Germinal center (tissue), 1 donor: ENCODE results near the gene SPACA5B.
"Not testable (repeated sequence)": the region's sequence is repeated elsewhere in the genome, so short reads cannot be mapped to it uniquely, and the experiment has no call there.

Experiments
- DNase-seq: peaks from one replicate; pipeline ENCODE4 v3.0.0; 2012; ENCODE audit warnings: mixed read lengths, low spot score

Gene SPACA5B

GRCh38 chrX:48130326-48130725 is at the start of gene SPACA5B:
SPACA5B (plus strand) TSS chrX:48130626; CDS start chrX:48130688, 62 bp downstream.
- DNase-seq = not testable (repeated sequence)

DNA sequence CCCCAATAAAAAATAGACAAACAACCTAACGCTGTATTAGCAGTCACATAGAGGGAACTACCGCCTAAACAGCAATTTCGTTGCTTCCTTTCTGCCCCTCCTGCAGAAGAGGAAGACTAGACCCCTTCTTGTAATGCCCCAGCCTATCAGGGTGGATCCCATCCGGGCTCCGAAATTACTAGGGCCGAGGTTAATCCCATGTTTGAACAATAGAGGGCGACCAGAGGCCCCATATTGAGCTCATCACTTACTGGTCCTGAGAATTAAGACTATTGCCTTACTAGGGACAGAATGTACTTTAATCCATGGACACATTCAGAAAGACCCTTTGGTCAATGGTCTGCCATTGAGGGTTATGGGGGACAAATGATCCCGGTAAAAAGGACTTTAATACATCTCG is 47.2 kb upstream of the SPACA5B start:
- peak; percentile 70 for DNase-seq

GRCh38 chrX:48083706-48084105 is 46.7 kb upstream of the SPACA5B start:
- no peak for DNase-seq

DNA sequence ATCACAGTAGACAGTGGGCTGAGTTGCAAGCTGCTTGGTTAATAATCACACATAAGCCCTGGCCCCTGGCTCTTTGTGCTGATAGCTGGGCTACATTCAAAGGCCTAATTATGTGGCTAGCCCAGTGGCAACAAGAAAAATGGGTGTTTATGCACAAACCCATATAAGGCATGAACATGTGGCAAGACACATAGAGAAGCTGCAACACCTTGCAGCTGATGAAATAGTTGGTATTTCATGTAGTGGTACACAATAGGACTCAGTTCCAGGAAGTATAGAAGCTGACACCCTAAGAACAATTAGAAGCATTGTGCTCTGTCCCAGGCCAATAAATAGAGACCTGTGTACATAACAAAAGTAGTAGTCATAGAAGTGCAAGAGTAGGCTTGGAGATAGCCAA is 44.3 kb upstream of the SPACA5B start:
- no peak for DNase-seq

DNA sequence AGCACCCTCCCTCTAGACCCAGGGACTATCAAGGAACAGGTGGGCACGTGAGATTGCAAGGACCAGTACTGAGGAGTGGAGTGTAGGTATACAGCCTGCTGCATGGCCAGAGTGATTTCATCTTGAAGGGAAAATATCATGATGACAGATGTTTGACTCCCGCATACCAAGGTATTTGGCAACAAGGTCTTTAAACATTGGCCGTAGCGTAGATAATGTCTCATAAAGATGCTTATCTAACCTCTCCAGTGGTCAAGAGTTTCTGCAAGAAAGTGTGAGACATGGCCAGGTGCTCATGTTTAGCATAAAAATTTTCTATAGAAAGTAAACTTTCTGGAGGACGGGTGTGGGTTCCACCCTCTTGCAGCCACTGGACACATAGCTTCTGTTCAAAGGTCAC is 40.3 kb upstream of the SPACA5B start:
- no peak for DNase-seq

DNA sequence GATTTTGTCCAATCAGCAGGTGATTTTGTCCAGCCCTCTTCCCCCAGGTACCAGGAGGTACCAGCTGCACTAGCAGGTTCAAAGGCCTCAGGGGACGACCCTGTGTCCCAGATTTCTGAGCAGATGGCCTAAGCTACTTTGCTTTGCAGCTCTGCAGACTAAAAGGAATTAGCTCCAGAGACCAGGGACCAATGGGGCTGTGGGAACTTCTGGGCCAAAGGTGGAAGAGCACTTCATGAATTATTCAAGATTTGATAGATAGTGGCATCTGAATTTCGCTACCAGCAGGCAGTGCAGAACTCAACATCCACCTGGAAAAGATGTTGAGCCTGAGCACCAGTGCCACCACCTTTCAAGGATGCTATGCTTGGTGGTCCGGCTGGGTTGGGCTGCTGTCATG is 37.9 kb upstream of the SPACA5B start:
- not testable (repeated sequence) for DNase-seq

- no peak for DNase-seq
Measured at GRCh38 chrX:48101443-48101842, 29.0 kb upstream of the SPACA5B start.

DNA sequence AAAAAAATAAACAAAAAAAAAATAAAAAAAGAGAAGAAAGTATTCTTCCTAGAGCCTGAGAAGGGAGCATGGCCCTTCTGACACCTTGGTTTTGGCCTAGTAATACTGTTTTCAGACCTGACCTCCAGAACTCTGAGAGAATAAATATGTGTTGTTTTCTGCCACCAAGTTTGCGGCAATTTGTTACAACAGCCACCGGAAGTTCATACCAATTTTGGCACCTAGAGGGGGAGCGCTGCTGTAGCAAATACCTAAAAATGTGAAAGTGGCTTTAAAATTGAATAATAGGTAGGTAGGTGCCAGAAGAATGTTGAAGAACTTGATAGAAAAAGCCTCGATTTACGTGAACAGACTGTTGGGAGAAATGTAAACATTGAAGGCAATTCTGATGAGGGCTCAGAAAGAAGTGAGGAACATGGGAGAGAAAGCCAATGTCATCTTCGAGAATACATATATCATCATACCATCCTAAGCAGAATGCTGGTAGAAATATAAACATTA is 27.5 kb upstream of the SPACA5B start:
- DNase-seq = no peak

DNA sequence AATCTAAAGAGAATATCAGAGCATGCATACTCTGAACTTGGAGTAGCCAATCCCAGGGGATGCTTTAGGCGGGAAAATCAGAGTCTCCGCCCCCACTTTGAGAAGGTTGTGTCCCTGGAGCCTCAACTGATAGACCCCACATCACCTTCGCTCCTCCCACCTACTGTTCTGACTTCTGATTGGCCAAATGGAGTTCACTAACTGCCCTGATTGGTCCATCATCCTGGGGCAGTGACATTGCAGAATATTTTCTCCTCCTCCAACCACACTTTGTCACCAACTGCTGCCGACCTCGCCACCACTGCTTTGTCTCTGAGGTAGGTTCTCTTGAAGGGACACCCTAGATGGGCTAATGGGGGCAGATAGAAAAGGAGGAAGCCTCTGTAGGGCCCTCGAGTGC is 22.7 kb upstream of the SPACA5B start:
- DNase-seq = no peak

GRCh38 chrX:48125286-48125685 is 5.1 kb upstream of the SPACA5B start:
- not testable (repeated sequence) for DNase-seq

- not testable (repeated sequence) for DNase-seq
Measured at GRCh38 chrX:48132308-48132844, 1.9 kb downstream of the SPACA5B start.

- DNase-seq = not testable (repeated sequence)
Measured at GRCh38 chrX:48139076-48139475, 8.7 kb downstream of the SPACA5B start.

GRCh38 chrX:48141810-48142508 is 11.5 kb downstream of the SPACA5B start:
- not testable (repeated sequence) for DNase-seq

DNA sequence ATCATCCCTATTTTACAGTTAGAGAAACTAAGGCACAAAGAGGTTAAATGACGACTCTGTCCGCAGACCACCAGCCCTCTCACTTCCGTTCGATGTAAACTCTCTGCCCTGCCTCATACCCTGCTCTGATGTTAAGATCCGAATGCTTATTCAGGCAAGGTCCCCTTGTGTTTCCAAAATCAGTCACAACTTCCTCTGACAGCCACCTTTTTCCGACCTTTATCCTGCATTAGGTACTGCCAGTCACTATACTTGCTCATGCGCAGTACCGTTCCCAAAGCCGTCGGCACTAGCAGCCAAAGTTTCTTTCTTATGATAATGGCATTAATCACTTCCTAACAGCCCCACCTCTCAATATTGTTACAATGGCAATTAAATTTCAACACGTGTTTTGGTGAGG is 12.3 kb downstream of the SPACA5B start:
- not testable (repeated sequence) for DNase-seq

- DNase-seq = no peak
Measured at GRCh38 chrX:48153769-48154168, 23.3 kb downstream of the SPACA5B start.

DNA sequence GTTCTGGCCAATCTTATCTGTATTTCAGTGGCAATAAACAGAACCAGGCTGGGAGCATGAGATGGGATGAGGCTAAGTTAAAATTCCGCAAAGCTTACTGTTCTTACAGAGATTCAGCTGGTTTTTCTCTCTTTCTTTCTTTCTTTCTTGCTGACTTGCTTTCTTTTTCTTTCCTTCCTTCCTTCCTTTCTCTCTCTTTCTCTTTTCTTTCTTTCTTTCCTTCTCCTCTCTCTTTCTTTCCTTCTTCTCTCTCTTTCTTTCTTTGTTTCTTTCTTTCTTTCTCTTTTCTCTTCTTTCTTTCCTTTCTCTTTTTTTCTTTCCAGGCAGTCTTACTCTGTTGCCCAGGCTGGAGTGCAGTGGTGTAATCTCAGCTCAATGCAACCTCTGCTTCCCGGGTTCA is 24.4 kb downstream of the SPACA5B start:
- DNase-seq = no peak

GRCh38 chrX:48156014-48156413 is 25.6 kb downstream of the SPACA5B start:
- no peak for DNase-seq

- DNase-seq = no peak
Measured at GRCh38 chrX:48165241-48165640, 34.8 kb downstream of the SPACA5B start.

- not testable (repeated sequence) for DNase-seq
Measured at GRCh38 chrX:48166322-48166721, 35.9 kb downstream of the SPACA5B start.

DNA sequence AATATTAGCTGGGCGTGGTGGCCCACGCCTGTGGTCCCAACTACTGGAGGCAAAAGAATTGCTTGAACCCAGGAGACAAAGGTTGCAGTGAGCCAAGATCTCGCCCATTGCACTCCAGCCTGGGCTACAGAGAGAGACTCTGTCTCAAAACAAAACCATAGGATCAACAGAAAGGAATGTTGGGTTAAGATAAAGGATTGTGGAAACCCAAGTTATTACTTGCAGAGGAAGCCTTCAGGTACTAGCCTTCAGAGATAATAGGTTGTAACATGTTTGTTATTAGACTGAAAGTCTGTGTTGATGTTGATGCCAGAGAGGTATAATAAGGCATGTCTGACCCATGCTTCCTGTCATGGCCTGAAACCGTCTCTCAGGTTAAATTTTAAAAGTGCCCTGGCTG is 49.3 kb downstream of the SPACA5B start:
- no peak for DNase-seq

DNA sequence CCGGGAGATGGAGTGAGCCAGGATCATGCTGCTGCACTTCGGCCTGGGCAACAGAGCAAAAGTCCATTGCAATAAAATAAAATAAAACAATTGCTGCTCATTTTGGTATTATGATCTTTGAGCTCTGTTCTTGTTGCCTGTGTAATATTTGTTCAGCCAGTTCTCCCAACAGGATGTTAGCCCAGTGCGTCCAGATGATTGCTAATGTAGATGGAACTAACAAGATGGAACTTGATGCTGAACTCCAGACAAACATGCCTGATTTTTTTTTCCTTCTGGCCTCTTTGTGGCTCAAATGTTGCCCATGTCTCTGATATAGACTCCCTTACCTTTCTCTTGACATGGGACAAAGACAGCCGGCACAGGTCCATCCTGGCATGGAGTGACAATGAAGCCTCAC is 50.4 kb downstream of the SPACA5B start:
- DNase-seq = no peak

DNA sequence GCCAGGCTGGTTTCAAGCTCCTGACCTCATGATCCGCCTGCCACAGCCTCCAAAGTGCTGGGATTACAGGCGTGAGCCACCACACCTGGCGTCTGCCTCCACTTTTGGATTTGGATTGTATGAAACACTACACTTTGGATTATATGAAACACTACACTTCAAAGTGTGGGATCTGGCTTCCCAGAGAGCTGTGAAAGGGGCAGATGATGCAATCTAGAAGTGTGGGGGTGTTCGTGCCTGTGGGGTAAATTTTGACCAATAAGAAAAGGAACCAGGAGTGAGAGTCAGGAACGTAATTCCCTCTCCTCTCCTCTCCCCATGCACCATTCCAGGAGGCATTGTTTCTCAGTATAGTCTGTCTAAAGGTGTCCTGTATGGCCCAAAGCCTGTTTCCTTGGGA is 51.5 kb downstream of the SPACA5B start:
- DNase-seq = not testable (repeated sequence)
